Liver (tissue), 3 donors: ENCODE data around the gene PPFIA1.

Experiments
- EGR1 ChIP-seq, 2 donors: IDR thresholded peaks; 2 replicates each; pipeline ENCODE4 v1.6.1; 2016 to 2018; ENCODE audit warnings: antibody characterized with exemption in 2 of 2, low read depth in 2 of 2
- FOXA1 ChIP-seq: IDR thresholded peaks from 2 replicates; pipeline ENCODE4 v1.6.1; 2016; ENCODE audit warnings: antibody characterized with exemption
- GABPA ChIP-seq, 2 donors: IDR thresholded peaks in 1 of 2; conservative IDR thresholded peaks in 1 of 2; 2 replicates each; pipeline ENCODE4 v1.6.1; 2016; ENCODE audit warnings: antibody characterized with exemption in 2 of 2, mild to moderate bottlenecking in 1 of 2, moderate library complexity in 1 of 2
- HNF4A ChIP-seq, 2 donors: conservative IDR thresholded peaks; 2 replicates each; pipeline ENCODE4 v1.6.1; 2016; ENCODE audit warnings: antibody characterized with exemption in 2 of 2, mild to moderate bottlenecking in 2 of 2
- RAD21 ChIP-seq, 2 donors: IDR thresholded peaks; 2 replicates each; pipeline ENCODE4 v1.6.1; 2016; ENCODE audit warnings: antibody characterized with exemption in 2 of 2, mild to moderate bottlenecking in 2 of 2
- SP1 ChIP-seq: IDR thresholded peaks from 2 replicates; pipeline ENCODE4 v1.6.1; 2018; ENCODE audit warnings: antibody characterized with exemption, mild to moderate bottlenecking
- TAF1 ChIP-seq: conservative IDR thresholded peaks from 2 replicates; pipeline ENCODE4 v1.6.1; 2016; ENCODE audit warnings: antibody characterized with exemption, mild to moderate bottlenecking
- YY1 ChIP-seq: IDR thresholded peaks from 2 replicates; pipeline ENCODE4 v1.6.1; 2016; ENCODE audit warnings: antibody characterized with exemption, mild to moderate bottlenecking
- TF ChIP-seq, protein P1 (sequence below): fragments of 150-350 bp; IDR thresholded peaks from 2 replicates; pipeline ENCODE4 v1.5.1; 2017; ENCODE audit warnings: improper control_type of control experiment, low read depth, low read length; ENCODE audit not compliant: missing input control
- TF ChIP-seq, protein P2 (sequence below): IDR thresholded peaks from 2 replicates; pipeline ENCODE4 v1.6.1; 2016; ENCODE audit warnings: antibody characterized with exemption
- TF ChIP-seq, protein P3 (sequence below): IDR thresholded peaks from 2 replicates; pipeline ENCODE4 v1.6.1; 2016; ENCODE audit warnings: antibody characterized with exemption, mild to moderate bottlenecking
- donor health status: healthy.
- donor health status: healthy.

DNA sequence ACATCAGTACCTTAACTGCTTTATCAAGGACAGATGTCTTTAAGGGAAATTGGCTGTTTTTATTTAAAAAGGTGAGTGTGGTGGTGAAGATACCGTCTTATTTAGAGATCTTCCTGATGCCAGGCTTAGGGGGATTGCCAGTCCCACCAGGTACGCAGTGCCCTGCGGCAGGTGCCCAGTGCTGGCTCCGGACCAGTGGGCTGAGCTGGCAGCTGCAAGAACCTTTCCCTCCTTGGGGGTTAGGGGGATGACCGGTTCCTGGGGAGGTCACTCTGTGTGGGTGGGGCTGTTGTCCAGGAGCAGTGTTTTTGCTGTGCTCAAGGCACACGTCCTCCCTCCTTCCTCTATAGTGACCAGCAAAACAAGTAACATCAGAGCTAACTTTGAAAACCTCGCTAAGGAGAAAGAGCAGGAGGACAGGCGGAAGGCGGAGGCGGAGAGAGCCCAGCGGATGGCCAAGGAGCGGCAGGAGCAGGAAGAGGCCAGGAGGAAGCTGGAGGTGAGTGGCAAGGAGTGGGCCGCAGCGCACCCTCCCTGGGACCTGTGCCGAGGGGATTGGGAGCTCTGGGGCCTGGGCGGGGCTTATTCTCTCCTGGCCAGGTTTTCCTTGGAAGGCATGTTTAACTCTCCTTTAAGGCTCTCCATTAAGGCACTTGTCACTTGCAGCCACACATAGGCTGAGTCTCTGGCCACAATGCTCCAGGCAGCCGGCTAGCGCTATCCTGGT is 158.4 kb downstream of the PPFIA1 start:
- TF ChIP-seq HNF4A (conservative IDR thresholded peaks at IDR 0.05) (no peak), TAF1 (no peak), YY1 (no peak), SP1 (no peak), RAD21 (IDR thresholded peaks at IDR 0.05) (no peak), EGR1 (IDR thresholded peaks at IDR 0.05; ENCODE audit: low read depth in 2 of 2) (no peak), GABPA (IDR thresholded peaks at IDR 0.05 in 1 of 2, conservative IDR thresholded peaks at IDR 0.05 in 1 of 2) (no peak), FOXA1 (no peak)
- TF ChIP-seq, protein P1, sequence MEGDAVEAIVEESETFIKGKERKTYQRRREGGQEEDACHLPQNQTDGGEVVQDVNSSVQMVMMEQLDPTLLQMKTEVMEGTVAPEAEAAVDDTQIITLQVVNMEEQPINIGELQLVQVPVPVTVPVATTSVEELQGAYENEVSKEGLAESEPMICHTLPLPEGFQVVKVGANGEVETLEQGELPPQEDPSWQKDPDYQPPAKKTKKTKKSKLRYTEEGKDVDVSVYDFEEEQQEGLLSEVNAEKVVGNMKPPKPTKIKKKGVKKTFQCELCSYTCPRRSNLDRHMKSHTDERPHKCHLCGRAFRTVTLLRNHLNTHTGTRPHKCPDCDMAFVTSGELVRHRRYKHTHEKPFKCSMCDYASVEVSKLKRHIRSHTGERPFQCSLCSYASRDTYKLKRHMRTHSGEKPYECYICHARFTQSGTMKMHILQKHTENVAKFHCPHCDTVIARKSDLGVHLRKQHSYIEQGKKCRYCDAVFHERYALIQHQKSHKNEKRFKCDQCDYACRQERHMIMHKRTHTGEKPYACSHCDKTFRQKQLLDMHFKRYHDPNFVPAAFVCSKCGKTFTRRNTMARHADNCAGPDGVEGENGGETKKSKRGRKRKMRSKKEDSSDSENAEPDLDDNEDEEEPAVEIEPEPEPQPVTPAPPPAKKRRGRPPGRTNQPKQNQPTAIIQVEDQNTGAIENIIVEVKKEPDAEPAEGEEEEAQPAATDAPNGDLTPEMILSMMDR = no peak
- TF ChIP-seq, protein P2, sequence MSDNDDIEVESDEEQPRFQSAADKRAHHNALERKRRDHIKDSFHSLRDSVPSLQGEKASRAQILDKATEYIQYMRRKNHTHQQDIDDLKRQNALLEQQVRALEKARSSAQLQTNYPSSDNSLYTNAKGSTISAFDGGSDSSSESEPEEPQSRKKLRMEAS = no peak
- TF ChIP-seq, protein P3, sequence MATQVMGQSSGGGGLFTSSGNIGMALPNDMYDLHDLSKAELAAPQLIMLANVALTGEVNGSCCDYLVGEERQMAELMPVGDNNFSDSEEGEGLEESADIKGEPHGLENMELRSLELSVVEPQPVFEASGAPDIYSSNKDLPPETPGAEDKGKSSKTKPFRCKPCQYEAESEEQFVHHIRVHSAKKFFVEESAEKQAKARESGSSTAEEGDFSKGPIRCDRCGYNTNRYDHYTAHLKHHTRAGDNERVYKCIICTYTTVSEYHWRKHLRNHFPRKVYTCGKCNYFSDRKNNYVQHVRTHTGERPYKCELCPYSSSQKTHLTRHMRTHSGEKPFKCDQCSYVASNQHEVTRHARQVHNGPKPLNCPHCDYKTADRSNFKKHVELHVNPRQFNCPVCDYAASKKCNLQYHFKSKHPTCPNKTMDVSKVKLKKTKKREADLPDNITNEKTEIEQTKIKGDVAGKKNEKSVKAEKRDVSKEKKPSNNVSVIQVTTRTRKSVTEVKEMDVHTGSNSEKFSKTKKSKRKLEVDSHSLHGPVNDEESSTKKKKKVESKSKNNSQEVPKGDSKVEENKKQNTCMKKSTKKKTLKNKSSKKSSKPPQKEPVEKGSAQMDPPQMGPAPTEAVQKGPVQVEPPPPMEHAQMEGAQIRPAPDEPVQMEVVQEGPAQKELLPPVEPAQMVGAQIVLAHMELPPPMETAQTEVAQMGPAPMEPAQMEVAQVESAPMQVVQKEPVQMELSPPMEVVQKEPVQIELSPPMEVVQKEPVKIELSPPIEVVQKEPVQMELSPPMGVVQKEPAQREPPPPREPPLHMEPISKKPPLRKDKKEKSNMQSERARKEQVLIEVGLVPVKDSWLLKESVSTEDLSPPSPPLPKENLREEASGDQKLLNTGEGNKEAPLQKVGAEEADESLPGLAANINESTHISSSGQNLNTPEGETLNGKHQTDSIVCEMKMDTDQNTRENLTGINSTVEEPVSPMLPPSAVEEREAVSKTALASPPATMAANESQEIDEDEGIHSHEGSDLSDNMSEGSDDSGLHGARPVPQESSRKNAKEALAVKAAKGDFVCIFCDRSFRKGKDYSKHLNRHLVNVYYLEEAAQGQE = no peak
